ENCODE results near the gene MAS1L.

The MAS1L gene

GRCh38 chr6:29506446-29507067 is 18.8 kb upstream of the MAS1L start:
- Histone ChIP-seq H3K4me2 (ENCODE audit: low read length) (no peak overlapping the region), H3K27ac (ENCODE audit: low read depth, low read length) (no peak overlapping the region), H3K4me1 (ENCODE audit: control insufficient read depth in 1 of 2, insufficient read depth in 2 of 2, low read length in 2 of 2) (peaks cover 0 to 3% of the 10 kb centered on the region in 2 experiments), H4K8ac (ENCODE audit: low read depth, low read length) (no peak overlapping the region), H4K91ac (ENCODE audit: low read depth, low read length) (no peak overlapping the region), H2AFZ (ENCODE audit: insufficient read depth, low read length, poor library complexity) (no peak overlapping the region), H3K79me2 (ENCODE audit: control insufficient read depth, insufficient read depth, low read length, poor library complexity) (no peaks in the 10 kb centered on the region), H3K9me3 (ENCODE audit: insufficient read depth, low read depth, low read length) (no peaks in the 10 kb centered on the region), H3K18ac (ENCODE audit: low read length) (no peak overlapping the region), H2BK12ac (ENCODE audit: low read length) (no peak overlapping the region), H4K12ac (ENCODE audit: low read depth, low read length) (no peak overlapping the region), H2AK5ac (ENCODE audit: low read length) (no peak overlapping the region), H3K27me3 (ENCODE audit: insufficient read depth, low read length) (no peaks in the 10 kb centered on the region), H3K14ac (ENCODE audit: low read length) (no peak overlapping the region), H3K23ac (ENCODE audit: low read length) (no peak overlapping the region), H3K79me1 (ENCODE audit: low read length) (no peaks in the 10 kb centered on the region), H2BK120ac (ENCODE audit: insufficient read depth, low read length, poor library complexity) (no peak overlapping the region), H3K36me3 (ENCODE audit: control insufficient read depth in 1 of 2, insufficient read depth in 2 of 2, low read length in 2 of 2) (no peaks in the 10 kb centered on the region), H3K9ac (ENCODE audit: low read length) (no peak overlapping the region), H3K4ac (ENCODE audit: low read depth, low read length) (no peak overlapping the region), H2BK5ac (ENCODE audit: low read depth, low read length, poor library complexity) (no peak overlapping the region), H3K4me3 (ENCODE audit: low read depth, low read length) (no peak overlapping the region)
- WGBS (ENCODE audit: extremely low coverage, insufficient coverage, insufficient read length) = no CpG with 5 or more reads among the region's 11 CpGs
- DNase-seq = no peak

GRCh38 chr6:29505808-29506207 is 18.1 kb upstream of the MAS1L start:
- Histone ChIP-seq H3K79me2 (ENCODE audit: control insufficient read depth, insufficient read depth, low read length, poor library complexity) (no peaks in the 10 kb centered on the region), H4K12ac (ENCODE audit: low read depth, low read length) (no peak overlapping the region), H3K4me3 (ENCODE audit: low read depth, low read length) (no peak overlapping the region), H3K36me3 (ENCODE audit: control insufficient read depth in 1 of 2, insufficient read depth in 2 of 2, low read length in 2 of 2) (no peaks in the 10 kb centered on the region), H3K79me1 (ENCODE audit: low read length) (no peaks in the 10 kb centered on the region), H3K4ac (ENCODE audit: low read depth, low read length) (no peak overlapping the region), H3K27me3 (ENCODE audit: insufficient read depth, low read length) (no peaks in the 10 kb centered on the region), H3K4me1 (ENCODE audit: control insufficient read depth in 1 of 2, insufficient read depth in 2 of 2, low read length in 2 of 2) (peaks cover 0 to 3% of the 10 kb centered on the region in 2 experiments), H3K9me3 (ENCODE audit: insufficient read depth, low read depth, low read length) (no peaks in the 10 kb centered on the region), H2BK120ac (ENCODE audit: insufficient read depth, low read length, poor library complexity) (no peak overlapping the region), H3K14ac (ENCODE audit: low read length) (no peak overlapping the region), H2AK5ac (ENCODE audit: low read length) (no peak overlapping the region), H3K9ac (ENCODE audit: low read length) (no peak overlapping the region), H2AFZ (ENCODE audit: insufficient read depth, low read length, poor library complexity) (no peak overlapping the region), H3K18ac (ENCODE audit: low read length) (no peak overlapping the region), H4K91ac (ENCODE audit: low read depth, low read length) (no peak overlapping the region), H2BK12ac (ENCODE audit: low read length) (no peak overlapping the region), H3K27ac (ENCODE audit: low read depth, low read length) (no peak overlapping the region), H4K8ac (ENCODE audit: low read depth, low read length) (no peak overlapping the region), H2BK5ac (ENCODE audit: low read depth, low read length, poor library complexity) (no peak overlapping the region), H3K4me2 (ENCODE audit: low read length) (no peak overlapping the region), H3K23ac (ENCODE audit: low read length) (no peak overlapping the region)
- WGBS (ENCODE audit: extremely low coverage, insufficient coverage, insufficient read length) = no CpG with 5 or more reads among the region's 3 CpGs
- DNase-seq = no peak

DNA sequence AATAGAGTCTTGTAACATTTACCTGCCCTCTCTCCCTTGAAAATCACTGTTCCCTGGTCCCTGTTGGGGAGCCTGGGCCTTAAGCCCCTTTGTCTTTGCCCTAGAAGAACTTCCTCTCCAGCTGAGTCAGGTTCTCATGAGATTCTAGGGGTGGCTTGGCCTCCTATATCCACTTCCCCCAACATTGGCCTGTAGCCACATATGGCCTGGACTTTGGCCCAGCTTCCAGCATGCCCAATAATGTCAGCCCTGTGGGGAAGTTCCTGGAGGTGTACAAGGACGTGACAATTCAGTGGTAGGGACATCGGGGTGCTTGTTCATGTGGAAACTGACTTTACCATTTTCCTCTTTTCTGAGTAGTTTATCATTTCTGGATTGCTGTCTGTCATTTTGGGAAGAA is 17.2 kb upstream of the MAS1L start:
- H3K18ac ChIP-seq (ENCODE audit: low read length) = no peak overlapping the region
- no peaks in the 10 kb centered on the region for H3K9me3 ChIP-seq (ENCODE audit: insufficient read depth, low read depth, low read length)
- no peaks in the 10 kb centered on the region for H3K27me3 ChIP-seq (ENCODE audit: insufficient read depth, low read length)
- no peak overlapping the region for H2AFZ ChIP-seq (ENCODE audit: insufficient read depth, low read length, poor library complexity)
- H3K79me1 ChIP-seq (ENCODE audit: low read length) = no peaks in the 10 kb centered on the region
- H3K14ac ChIP-seq (ENCODE audit: low read length) = no peak overlapping the region
- no peak overlapping the region for H4K91ac ChIP-seq (ENCODE audit: low read depth, low read length)
- H4K12ac ChIP-seq (ENCODE audit: low read depth, low read length) = no peak overlapping the region
- DNase-seq = no peak
- H3K23ac ChIP-seq (ENCODE audit: low read length) = no peak overlapping the region
- no peak overlapping the region for H3K4me3 ChIP-seq (ENCODE audit: low read depth, low read length)
- no peak overlapping the region for H2BK120ac ChIP-seq (ENCODE audit: insufficient read depth, low read length, poor library complexity)
- H3K4me2 ChIP-seq (ENCODE audit: low read length) = no peak overlapping the region
- H2BK5ac ChIP-seq (ENCODE audit: low read depth, low read length, poor library complexity) = no peak overlapping the region
- peaks cover 0 to 3% of the 10 kb centered on the region in 2 experiments for H3K4me1 ChIP-seq (ENCODE audit: control insufficient read depth in 1 of 2, insufficient read depth in 2 of 2, low read length in 2 of 2)
- no peak overlapping the region for H3K27ac ChIP-seq (ENCODE audit: low read depth, low read length)
- H2BK12ac ChIP-seq (ENCODE audit: low read length) = no peak overlapping the region
- no peak overlapping the region for H4K8ac ChIP-seq (ENCODE audit: low read depth, low read length)
- no CpG with 5 or more reads among the region's 2 CpGs for WGBS (ENCODE audit: extremely low coverage, insufficient coverage, insufficient read length)
- no peak overlapping the region for H3K9ac ChIP-seq (ENCODE audit: low read length)
- H3K79me2 ChIP-seq (ENCODE audit: control insufficient read depth, insufficient read depth, low read length, poor library complexity) = no peaks in the 10 kb centered on the region
- H3K36me3 ChIP-seq (ENCODE audit: control insufficient read depth in 1 of 2, insufficient read depth in 2 of 2, low read length in 2 of 2) = no peaks in the 10 kb centered on the region
- H3K4ac ChIP-seq (ENCODE audit: low read depth, low read length) = no peak overlapping the region
- H2AK5ac ChIP-seq (ENCODE audit: low read length) = no peak overlapping the region

GRCh38 chr6:29502597-29502996 is 14.8 kb upstream of the MAS1L start:
- no CpG with 5 or more reads among the region's 5 CpGs for WGBS (ENCODE audit: extremely low coverage, insufficient coverage, insufficient read length)
- no peaks in the 10 kb centered on the region for H3K36me3 ChIP-seq (ENCODE audit: control insufficient read depth in 1 of 2, insufficient read depth in 2 of 2, low read length in 2 of 2)
- no peaks in the 10 kb centered on the region for H3K9me3 ChIP-seq (ENCODE audit: insufficient read depth, low read depth, low read length)
- H2BK12ac ChIP-seq (ENCODE audit: low read length) = no peak overlapping the region
- no peak overlapping the region for H3K4ac ChIP-seq (ENCODE audit: low read depth, low read length)
- peak in 1 of 2 donors; percentile 3 for DNase-seq
- H4K12ac ChIP-seq (ENCODE audit: low read depth, low read length) = no peak overlapping the region
- H3K79me2 ChIP-seq (ENCODE audit: control insufficient read depth, insufficient read depth, low read length, poor library complexity) = no peaks in the 10 kb centered on the region
- peak overlapping the region; percentile 13 for H3K9ac ChIP-seq (ENCODE audit: low read length)
- H2AFZ ChIP-seq (ENCODE audit: insufficient read depth, low read length, poor library complexity) = no peak overlapping the region
- no peak overlapping the region for H2AK5ac ChIP-seq (ENCODE audit: low read length)
- no peaks in the 10 kb centered on the region for H3K27me3 ChIP-seq (ENCODE audit: insufficient read depth, low read length)
- no peak overlapping the region for H2BK5ac ChIP-seq (ENCODE audit: low read depth, low read length, poor library complexity)
- H3K14ac ChIP-seq (ENCODE audit: low read length) = no peak overlapping the region
- H3K18ac ChIP-seq (ENCODE audit: low read length) = no peak overlapping the region
- H3K27ac ChIP-seq (ENCODE audit: low read depth, low read length) = no peak overlapping the region
- H2BK120ac ChIP-seq (ENCODE audit: insufficient read depth, low read length, poor library complexity) = no peak overlapping the region
- no peak overlapping the region for H4K91ac ChIP-seq (ENCODE audit: low read depth, low read length)
- no peak overlapping the region for H3K4me3 ChIP-seq (ENCODE audit: low read depth, low read length)
- H4K8ac ChIP-seq (ENCODE audit: low read depth, low read length) = no peak overlapping the region
- no peak overlapping the region for H3K23ac ChIP-seq (ENCODE audit: low read length)
- H3K79me1 ChIP-seq (ENCODE audit: low read length) = no peaks in the 10 kb centered on the region
- peaks cover 0 to 3% of the 10 kb centered on the region in 2 experiments for H3K4me1 ChIP-seq (ENCODE audit: control insufficient read depth in 1 of 2, insufficient read depth in 2 of 2, low read length in 2 of 2)
- H3K4me2 ChIP-seq (ENCODE audit: low read length) = no peak overlapping the region

All from trophoblast cell (in vitro differentiated cells and primary cell).